NCI-H1436 treated with DMSO at 0.1 percent for 48 hours (cell line): ENCODE data around the gene GSN.

Experiments used
- DNase-seq: peaks from one replicate; lab custom pipeline; 2025; lab: John Stamatoyannopoulos, UW

GSN gene

GRCh38 chr9:121373011-121373729 lies 105.2 kb downstream of the GSN start:
- DNase-seq, result no peak

- no peak for DNase-seq
These were observed 108.4 kb downstream of the GSN start for GRCh38 chr9:121376214-121376830.

GRCh38 chr9:121380846-121381245 lies 112.9 kb downstream of the GSN start:
- DNase-seq, result no peak
